Body of pancreas (tissue), 4 donors: ENCODE measurements around the gene PEAK1. TPM values are rescaled to one million over a fixed set of nuclear protein-coding genes. Genes with fewer than 3 reads are reported as not detected.

ENCODE experiments used
- ATAC-seq: fragments of 150-250 bp; one replicate; pipeline ENCODE4 v1.9.1; 2016
- DNase-seq, 4 donors: peaks; one replicate each; pipeline ENCODE4 v3.0.0-alpha.2; 2019
- H3K27ac ChIP-seq, 4 donors: fragments of 200-600 bp; sonication (generic); 1 replicate in 3 of 4; 2 replicates in 1 of 4; pipeline versions ENCODE4 v1.5.1 to v1.6.1; 2016 to 2019; ENCODE audit warnings: mild to moderate bottlenecking in 1 of 4, mixed read lengths in 1 of 4, moderate library complexity in 1 of 4
- H3K27me3 ChIP-seq, 2 donors: fragments of 200-600 bp; sonication (generic); one replicate each; pipeline ENCODE4 v1.6.0; 2016; ENCODE audit warnings: mild to moderate bottlenecking in 1 of 2
- H3K36me3 ChIP-seq, 2 donors: fragments of 200-600 bp; sonication (generic); replicated peaks in 1 of 2; 2 replicates each; pipeline ENCODE4 v1.5.1; 2016; ENCODE audit warnings: low read depth in 2 of 2; ENCODE audit not compliant: insufficient read depth in 1 of 2
- H3K4me1 ChIP-seq: fragments of 200-600 bp; sonication (generic); one replicate; pipeline ENCODE4 v1.6.0; 2016
- H3K4me3 ChIP-seq, 2 donors: fragments of 200-600 bp; sonication (generic); 1 replicate in 1 of 2; 2 replicates in 1 of 2; pipeline ENCODE4 v1.5.1; 2016 to 2019
- H3K9me3 ChIP-seq, 3 donors: fragments of 200-600 bp; sonication (generic); 1 replicate in 2 of 3; 2 replicates in 1 of 3; pipeline ENCODE4 v1.5.1; 2016
- POLR2A ChIP-seq, 3 donors: fragments of 450-650 bp; IDR thresholded peaks; one replicate each; pipeline ENCODE4 v1.6.1; 2016; ENCODE audit warnings: antibody characterized with exemption in 3 of 3, mild to moderate bottlenecking in 2 of 3
- WGBS, 2 donors: methylation state at CpG; one replicate each; pipeline ENCODE4 v1.1.5; 2017; 5-methylcytosine and 5-hydroxymethylcytosine counted together
- intact Hi-C: fragments of 100-400 bp; cut with DNase I; formaldehyde crosslinking; loops from one replicate; pipeline ENCODE4 v1.15.1; 2023
- total RNA-seq, 2 donors: library from RNA; depleted of rRNA; stranded (reverse); fragments of >200 nt; gene quantifications; one replicate each; pipeline ENCODE4 v1.1.0, GENCODE V29; 2016
- TF ChIP-seq, protein P1 (sequence below), 7 experiments: fragments of 450-650 bp in 4 of 7; fragments of 200-600 bp in 3 of 7; sonication (generic) in 3 of 7; IDR thresholded peaks; one replicate each; pipeline ENCODE4 v1.5.1; 2016 to 2019; ENCODE audit warnings: antibody characterized with exemption in 7 of 7

Gene PEAK1
- total RNA-seq, 2 donors from 2014 or later: 12.5 to 13.2 TPM

- 96 to 100% methylated on average over 1 of the region's 1 CpG for WGBS, 2 donors
- H3K9me3 ChIP-seq: peaks cover 0 to 7% (median 0%) of the 10 kb centered on the region in 3 donors
- H3K27ac ChIP-seq: no peak overlapping the region
- intact Hi-C loops: no loop called here
- H3K27me3 ChIP-seq: no peaks in the 10 kb centered on the region
- no peak for DNase-seq
- H3K36me3 ChIP-seq: no peaks in the 10 kb centered on the region
- no peak for ATAC-seq
- H3K4me1 ChIP-seq: peaks cover 11% of the 10 kb centered on the region
- TF ChIP-seq, protein P1, sequence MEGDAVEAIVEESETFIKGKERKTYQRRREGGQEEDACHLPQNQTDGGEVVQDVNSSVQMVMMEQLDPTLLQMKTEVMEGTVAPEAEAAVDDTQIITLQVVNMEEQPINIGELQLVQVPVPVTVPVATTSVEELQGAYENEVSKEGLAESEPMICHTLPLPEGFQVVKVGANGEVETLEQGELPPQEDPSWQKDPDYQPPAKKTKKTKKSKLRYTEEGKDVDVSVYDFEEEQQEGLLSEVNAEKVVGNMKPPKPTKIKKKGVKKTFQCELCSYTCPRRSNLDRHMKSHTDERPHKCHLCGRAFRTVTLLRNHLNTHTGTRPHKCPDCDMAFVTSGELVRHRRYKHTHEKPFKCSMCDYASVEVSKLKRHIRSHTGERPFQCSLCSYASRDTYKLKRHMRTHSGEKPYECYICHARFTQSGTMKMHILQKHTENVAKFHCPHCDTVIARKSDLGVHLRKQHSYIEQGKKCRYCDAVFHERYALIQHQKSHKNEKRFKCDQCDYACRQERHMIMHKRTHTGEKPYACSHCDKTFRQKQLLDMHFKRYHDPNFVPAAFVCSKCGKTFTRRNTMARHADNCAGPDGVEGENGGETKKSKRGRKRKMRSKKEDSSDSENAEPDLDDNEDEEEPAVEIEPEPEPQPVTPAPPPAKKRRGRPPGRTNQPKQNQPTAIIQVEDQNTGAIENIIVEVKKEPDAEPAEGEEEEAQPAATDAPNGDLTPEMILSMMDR (IDR thresholded peaks at IDR 0.05): no peak
- no peak for TF ChIP-seq POLR2A (IDR thresholded peaks at IDR 0.05)
- H3K4me3 ChIP-seq: no peak overlapping the region
These were observed 23.2 kb downstream of the PEAK1 start for GRCh38 chr15:77396692-77397091.

- no peaks in the 10 kb centered on the region for H3K36me3 ChIP-seq
- no peak for DNase-seq
- peaks cover 18% of the 10 kb centered on the region for H3K4me1 ChIP-seq
- TF ChIP-seq POLR2A (IDR thresholded peaks at IDR 0.05): no peak
- TF ChIP-seq, protein P1 (IDR thresholded peaks at IDR 0.05): no peak
- 95% methylated on average over 3 of the region's 3 CpGs for WGBS, 2 donors
- intact Hi-C loops: no loop called here
- ATAC-seq: no peak
- H3K4me3 ChIP-seq: no peak overlapping the region
- H3K9me3 ChIP-seq: peaks cover 0 to 7% (median 0%) of the 10 kb centered on the region in 3 donors
- no peak overlapping the region for H3K27ac ChIP-seq
- no peaks in the 10 kb centered on the region for H3K27me3 ChIP-seq
These were observed 24.7 kb downstream of the PEAK1 start for GRCh38 chr15:77395013-77395774.

- Histone ChIP-seq H3K27ac (no peak overlapping the region), H3K9me3 (peaks cover 0 to 7% (median 0%) of the 10 kb centered on the region in 3 donors), H3K4me1 (peaks cover 20% of the 10 kb centered on the region), H3K4me3 (no peak overlapping the region), H3K27me3 (no peaks in the 10 kb centered on the region), H3K36me3 (no peaks in the 10 kb centered on the region)
- TF ChIP-seq, protein P1 (IDR thresholded peaks at IDR 0.05): no peak
- no peak for TF ChIP-seq POLR2A (IDR thresholded peaks at IDR 0.05)
- intact Hi-C loops: no loop called here
- DNase-seq: no peak
- ATAC-seq: no peak
These were observed 26.4 kb downstream of the PEAK1 start for GRCh38 chr15:77393471-77393840.

DNA sequence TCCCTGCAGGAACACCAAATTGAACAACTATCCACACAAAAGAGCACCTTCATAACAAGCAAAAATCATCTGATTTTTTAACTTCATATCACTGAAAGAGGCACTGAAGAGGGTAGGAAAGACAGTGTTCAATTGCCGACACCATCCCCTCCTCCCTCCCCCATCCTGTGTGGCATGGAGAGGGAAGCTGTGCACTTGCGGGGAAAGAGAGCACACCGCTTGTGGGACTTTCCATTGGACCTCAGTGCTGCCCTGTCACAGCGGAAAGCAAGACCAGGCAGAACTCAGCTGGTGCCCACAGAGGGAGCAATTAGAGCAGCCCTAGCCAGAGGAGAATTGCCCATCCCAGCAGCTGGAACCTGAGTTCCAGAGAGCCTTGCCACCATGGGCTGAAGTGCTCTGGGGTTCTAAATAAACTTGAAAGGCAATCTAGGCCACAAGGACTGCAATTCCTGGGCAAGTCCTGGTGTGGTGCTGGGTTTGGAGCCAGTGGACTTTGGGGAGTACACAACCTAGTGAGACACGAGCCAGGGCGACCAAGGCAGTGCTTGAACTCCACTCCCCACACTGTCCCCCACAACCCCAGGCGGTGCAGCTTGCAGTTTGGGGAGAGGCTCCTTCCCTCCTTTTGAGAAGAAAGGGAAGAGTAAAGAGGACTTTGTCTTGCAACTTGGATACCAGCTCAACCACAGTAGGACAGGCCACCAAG is 27.0 kb downstream of the PEAK1 start:
- H3K27me3 ChIP-seq: no peaks in the 10 kb centered on the region
- TF ChIP-seq, protein P1 (IDR thresholded peaks at IDR 0.05): no peak
- TF ChIP-seq POLR2A (IDR thresholded peaks at IDR 0.05): no peak
- H3K4me3 ChIP-seq: no peak overlapping the region
- no peak overlapping the region for H3K27ac ChIP-seq
- ATAC-seq (no peak), DNase-seq (no peak)
- WGBS, 2 donors: 96 to 99% methylated on average over 7 of the region's 7 CpGs
- peaks cover 20% of the 10 kb centered on the region for H3K4me1 ChIP-seq
- H3K9me3 ChIP-seq: peaks cover 0 to 7% (median 0%) of the 10 kb centered on the region in 3 donors
- intact Hi-C loops: no loop called here
- no peaks in the 10 kb centered on the region for H3K36me3 ChIP-seq
